DMS114 treated with DMSO at 0.1 percent for 48 hours (cell line): ENCODE results near the gene MYADML2.

Experiments
- DNase-seq: peaks from one replicate; lab custom pipeline; 2025; ENCODE audit not compliant: unreplicated experiment; lab: John Stamatoyannopoulos, UW

Gene MYADML2

GRCh38 chr17:81901167-81902022 is 45.6 kb downstream of the MYADML2 start:
- DNase-seq, result no peak

- no peak for DNase-seq
Observed at GRCh38 chr17:81900181-81900820, 46.7 kb downstream of the MYADML2 start.

- no peak for DNase-seq
Observed at GRCh38 chr17:81899514-81900166, 47.4 kb downstream of the MYADML2 start.

GRCh38 chr17:81898885-81899284 is 48.1 kb downstream of the MYADML2 start:
- no peak for DNase-seq

GRCh38 chr17:81898029-81898866 is 48.8 kb downstream of the MYADML2 start:
- DNase-seq, result no peak

GRCh38 chr17:81895400-81895799 is 51.6 kb downstream of the MYADML2 start:
- no peak for DNase-seq

- no peak for DNase-seq
Observed at GRCh38 chr17:81891303-81891552, 55.8 kb downstream of the MYADML2 start.

GRCh38 chr17:81890447-81891302 is 56.4 kb downstream of the MYADML2 start:
- DNase-seq, result no peak
